Left lung (tissue), 10 donors: ENCODE measurements around the gene PRKCE. TPM values are rescaled to one million over a fixed set of nuclear protein-coding genes. Genes with fewer than 3 reads are reported as not detected.

ENCODE experiments used
- ATAC-seq: fragments of 200-7000 bp; cut with Tn5 transposase; one replicate; pipeline ENCODE4 v1.9.1; 2020; ENCODE audit warnings: moderate library complexity
- DNase-seq, 4 donors: peaks; one replicate each; pipeline ENCODE4 v3.0.0-alpha.2; 2013 to 2020
- H3K27ac ChIP-seq, 2 donors: fragments of 200-600 bp; sonication (generic) in 1 of 2; one replicate each; pipeline versions ENCODE4 v1.5.0 to v1.8.0; 2020 to 2021
- H3K27me3 ChIP-seq, 2 donors: fragments of 200-600 bp; sonication (generic) in 1 of 2; one replicate each; pipeline versions ENCODE4 v1.5.0 to v1.8.0; 2020 to 2021
- H3K36me3 ChIP-seq, 2 donors: fragments of 200-600 bp; sonication (generic) in 1 of 2; one replicate each; pipeline versions ENCODE4 v1.5.0 to v1.8.0; 2020 to 2021
- H3K4me1 ChIP-seq, 2 donors: fragments of 200-600 bp; one replicate each; pipeline ENCODE4 v1.8.0; 2021
- H3K4me3 ChIP-seq, 2 donors: fragments of 200-600 bp; sonication (generic) in 1 of 2; one replicate each; pipeline versions ENCODE4 v1.5.0 to v1.8.0; 2020 to 2021; ENCODE audit warnings: mild to moderate bottlenecking in 1 of 2
- H3K9me3 ChIP-seq, 2 donors: fragments of 200-600 bp; sonication (generic) in 1 of 2; one replicate each; pipeline versions ENCODE4 v1.5.0 to v1.8.0; 2020 to 2021
- intact Hi-C, 2 donors: fragments of 100-400 bp; cut with DNase I; formaldehyde crosslinking; loops; one replicate each; pipeline versions ENCODE4 v1.11.2 to v1.14.2; 2022
- polyA plus RNA-seq, 6 donors: library from polyadenylated mRNA; unstranded; fragments of 120-200 nt; gene quantifications; one replicate each; pipeline ENCODE4 v1.2.1, GENCODE V29; 2013; ENCODE audit not compliant: insufficient read length in 6 of 6
- total RNA-seq, 2 donors: library from RNA; stranded (reverse); fragmentation: NEBNext Ultra II Directional; extraction: Animal tissue kit (Norgen Biotek cat#: 25700); gene quantifications; one replicate each; pipeline ENCODE4 v1.2.1, GENCODE V29; 2021
- TF ChIP-seq, protein P1 (sequence below), 2 donors: fragments of 200-600 bp; sonication (generic) in 1 of 2; IDR thresholded peaks; one replicate each; pipeline versions ENCODE4 v1.5.0 to v1.8.0; 2021; ENCODE audit warnings: antibody characterized with exemption in 2 of 2
- donor health status: DM: no; HTN: yes; CAD: no.
- donor health status: DM: no; HTN: no; CAD: no.

PRKCE gene
- total and polyA plus RNA-seq, 8 donors, result 12.0 to 56.9 (median 14.7) TPM

DNA sequence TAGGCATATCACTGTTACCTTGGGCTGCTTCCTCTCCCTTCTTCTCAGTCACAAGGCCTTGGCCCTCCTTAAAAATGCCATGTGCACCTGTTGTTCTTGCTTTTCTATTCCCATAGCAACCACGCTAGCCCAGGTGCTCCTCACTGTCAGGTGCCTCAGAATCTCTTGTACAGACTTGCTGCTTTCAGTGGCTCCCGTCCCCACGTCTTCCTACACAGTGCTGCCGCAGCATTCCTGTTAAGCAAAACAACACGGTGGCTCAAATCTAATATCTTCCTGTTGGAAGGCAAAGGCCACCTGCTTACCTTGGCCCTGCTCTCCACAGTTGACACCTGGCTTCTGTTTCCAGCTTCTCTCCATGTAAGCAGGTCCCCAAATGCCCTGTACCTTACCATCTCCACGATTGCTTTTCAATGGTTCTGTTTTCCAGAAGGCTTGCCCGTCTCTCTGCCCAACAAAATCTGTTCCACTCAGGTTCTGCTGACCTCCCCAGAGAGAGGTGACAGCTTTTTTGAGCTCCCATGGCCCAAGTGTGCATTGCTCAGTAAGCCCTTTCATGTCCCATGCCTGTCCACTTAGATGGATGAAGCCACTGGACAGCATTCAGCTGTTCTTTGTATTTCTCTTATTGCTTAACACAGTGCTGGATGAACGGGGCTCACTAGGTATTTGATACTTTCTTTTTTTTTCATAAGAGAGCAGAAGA, 240.4 kb downstream of the PRKCE start:
- peaks cover 48 to 100% of the 10 kb centered on the region in 2 donors for H3K4me1 ChIP-seq
- peak overlapping the region; percentile 37 to 95 for H3K27ac ChIP-seq
- no peak overlapping the region for H3K4me3 ChIP-seq
- TF ChIP-seq, protein P1, sequence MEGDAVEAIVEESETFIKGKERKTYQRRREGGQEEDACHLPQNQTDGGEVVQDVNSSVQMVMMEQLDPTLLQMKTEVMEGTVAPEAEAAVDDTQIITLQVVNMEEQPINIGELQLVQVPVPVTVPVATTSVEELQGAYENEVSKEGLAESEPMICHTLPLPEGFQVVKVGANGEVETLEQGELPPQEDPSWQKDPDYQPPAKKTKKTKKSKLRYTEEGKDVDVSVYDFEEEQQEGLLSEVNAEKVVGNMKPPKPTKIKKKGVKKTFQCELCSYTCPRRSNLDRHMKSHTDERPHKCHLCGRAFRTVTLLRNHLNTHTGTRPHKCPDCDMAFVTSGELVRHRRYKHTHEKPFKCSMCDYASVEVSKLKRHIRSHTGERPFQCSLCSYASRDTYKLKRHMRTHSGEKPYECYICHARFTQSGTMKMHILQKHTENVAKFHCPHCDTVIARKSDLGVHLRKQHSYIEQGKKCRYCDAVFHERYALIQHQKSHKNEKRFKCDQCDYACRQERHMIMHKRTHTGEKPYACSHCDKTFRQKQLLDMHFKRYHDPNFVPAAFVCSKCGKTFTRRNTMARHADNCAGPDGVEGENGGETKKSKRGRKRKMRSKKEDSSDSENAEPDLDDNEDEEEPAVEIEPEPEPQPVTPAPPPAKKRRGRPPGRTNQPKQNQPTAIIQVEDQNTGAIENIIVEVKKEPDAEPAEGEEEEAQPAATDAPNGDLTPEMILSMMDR (IDR thresholded peaks at IDR 0.05), result no peak
- no peaks in the 10 kb centered on the region for H3K9me3 ChIP-seq
- ATAC-seq, result peak; percentile 25
- intact Hi-C loops, result no loop called here
- H3K27me3 ChIP-seq, result no peaks in the 10 kb centered on the region
- no peak for DNase-seq
- no peaks in the 10 kb centered on the region for H3K36me3 ChIP-seq

DNA sequence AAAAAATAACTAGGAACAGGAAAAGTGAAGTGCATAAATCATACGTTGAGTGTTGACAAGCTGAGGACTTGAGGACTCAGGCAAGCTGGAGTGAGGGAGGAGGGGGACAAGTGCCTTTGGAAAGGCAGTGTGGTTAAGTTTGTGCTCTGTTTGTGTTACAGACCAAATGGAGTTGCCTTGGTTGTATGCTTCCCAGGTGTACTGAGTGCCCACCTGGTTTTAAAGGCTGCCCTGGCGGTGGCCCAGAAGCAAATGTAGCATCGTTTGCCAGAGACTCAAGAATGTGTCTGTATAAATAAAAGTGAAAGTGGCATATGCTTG, 240.9 kb downstream of the PRKCE start:
- no peaks in the 10 kb centered on the region for H3K9me3 ChIP-seq

DNA sequence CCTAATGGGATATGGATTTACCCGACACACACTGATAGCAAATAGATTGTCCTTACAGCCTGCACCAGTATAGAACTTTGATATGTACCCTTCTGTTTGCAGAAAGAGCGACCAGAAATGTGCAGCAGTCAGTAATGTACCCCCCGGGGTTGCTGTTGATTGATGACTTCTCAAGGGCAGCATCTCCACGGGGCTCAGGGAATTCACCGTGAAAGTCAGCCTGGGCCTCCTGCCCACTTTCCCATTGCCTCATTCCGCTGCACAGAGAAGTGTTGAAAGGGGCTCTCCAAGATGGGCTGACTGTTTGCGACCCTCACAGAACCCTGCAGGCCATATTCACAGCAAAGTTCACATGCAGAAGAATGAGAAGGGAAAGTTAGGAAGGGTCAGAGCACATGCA, 241.3 kb downstream of the PRKCE start:
- peak; percentile 13 for ATAC-seq
- peaks cover 47 to 98% of the 10 kb centered on the region in 2 donors for H3K4me1 ChIP-seq
- DNase-seq, result peak in 2 of 4 donors; percentile 62 to 71
- TF ChIP-seq, protein P1 (IDR thresholded peaks at IDR 0.05), result no peak
- peak overlapping the region; percentile 37 to 95 for H3K27ac ChIP-seq
- H3K27me3 ChIP-seq, result no peaks in the 10 kb centered on the region
- H3K4me3 ChIP-seq, result no peak overlapping the region
- H3K36me3 ChIP-seq, result no peaks in the 10 kb centered on the region
- intact Hi-C loops, result no loop called here
- no peaks in the 10 kb centered on the region for H3K9me3 ChIP-seq

More for the DNA sequence above, 240.9 kb downstream of the PRKCE start:
- peaks cover 49 to 98% of the 10 kb centered on the region in 2 donors for H3K4me1 ChIP-seq
- H3K36me3 ChIP-seq, result no peaks in the 10 kb centered on the region
- intact Hi-C loops, result no loop called here
- H3K4me3 ChIP-seq, result no peak overlapping the region
- TF ChIP-seq, protein P1 (IDR thresholded peaks at IDR 0.05), result no peak
- peak overlapping the region; percentile 37 to 95 for H3K27ac ChIP-seq
- ATAC-seq (peak; percentile 72), DNase-seq (peak in 2 of 4 donors; percentile 68 to 86)
- no peaks in the 10 kb centered on the region for H3K27me3 ChIP-seq

DNA sequence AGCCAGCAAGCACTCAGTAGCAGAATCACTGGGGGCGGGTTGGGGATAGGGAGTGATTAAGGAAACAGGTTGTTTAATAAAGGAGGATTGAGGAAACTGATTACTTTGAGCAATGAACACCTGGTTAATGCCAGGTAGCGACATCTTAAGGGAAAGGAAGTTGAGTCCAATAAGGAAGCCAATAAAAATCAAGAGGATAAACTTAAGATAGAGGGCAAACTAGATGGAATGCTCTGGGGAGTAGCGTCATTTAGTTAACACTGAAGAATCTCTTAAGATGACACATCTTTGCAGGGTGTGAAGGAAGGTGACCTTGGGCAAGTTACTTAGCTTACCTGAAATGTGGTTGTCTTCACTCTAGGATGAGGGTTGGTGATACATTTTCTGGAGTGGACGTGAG, 242.7 kb downstream of the PRKCE start:
- no peaks in the 10 kb centered on the region for H3K36me3 ChIP-seq
- DNase-seq (no peak), ATAC-seq (no peak)
- H3K27me3 ChIP-seq, result no peaks in the 10 kb centered on the region
- H3K4me3 ChIP-seq, result no peak overlapping the region
- peaks cover 32 to 93% of the 10 kb centered on the region in 2 donors for H3K4me1 ChIP-seq
- no peaks in the 10 kb centered on the region for H3K9me3 ChIP-seq
- peak overlapping the region in 1 of 2 donors; percentile 95 for H3K27ac ChIP-seq
- TF ChIP-seq, protein P1 (IDR thresholded peaks at IDR 0.05), result no peak
- intact Hi-C loops, result no loop called here

DNA sequence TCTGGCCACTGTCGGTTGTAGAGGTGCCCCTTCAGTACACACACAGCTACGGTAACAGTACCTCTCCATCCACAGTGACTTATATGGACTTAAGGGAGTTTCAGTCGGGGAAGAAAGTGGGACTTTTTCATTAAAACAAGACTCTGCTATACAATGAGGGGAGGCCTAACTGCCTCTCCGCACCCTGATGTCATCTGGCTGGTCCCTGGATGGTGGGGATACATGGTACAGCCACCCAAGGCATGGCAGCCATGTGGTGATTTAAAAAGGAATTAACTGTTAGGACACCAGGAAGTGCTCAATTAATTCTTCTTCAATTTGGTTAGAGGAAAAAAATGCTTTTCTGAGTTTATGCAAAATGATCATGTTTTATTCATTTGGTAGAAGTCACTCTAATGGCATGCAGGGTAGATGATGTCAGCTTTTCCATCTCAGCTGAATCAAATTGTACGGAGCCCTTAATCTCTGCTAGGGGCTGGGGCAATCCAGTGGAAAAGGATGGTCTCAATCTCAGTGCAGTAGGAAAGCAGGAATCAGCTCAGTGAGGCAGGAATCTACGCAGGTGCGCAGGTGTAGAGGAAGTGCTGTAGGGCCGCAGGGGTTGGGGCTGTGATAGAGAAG, 243.9 kb downstream of the PRKCE start:
- no peaks in the 10 kb centered on the region for H3K36me3 ChIP-seq
- TF ChIP-seq, protein P1 (IDR thresholded peaks at IDR 0.05), result no peak
- H3K27me3 ChIP-seq, result no peaks in the 10 kb centered on the region
- H3K27ac ChIP-seq, result no peak overlapping the region
- no peaks in the 10 kb centered on the region for H3K9me3 ChIP-seq
- ATAC-seq (no peak), DNase-seq (no peak)
- peaks cover 23 to 81% of the 10 kb centered on the region in 2 donors for H3K4me1 ChIP-seq
- intact Hi-C loops, result no loop called here
- H3K4me3 ChIP-seq, result no peak overlapping the region
